ENCODE measurements around the gene DR1.

Gene DR1

DNA sequence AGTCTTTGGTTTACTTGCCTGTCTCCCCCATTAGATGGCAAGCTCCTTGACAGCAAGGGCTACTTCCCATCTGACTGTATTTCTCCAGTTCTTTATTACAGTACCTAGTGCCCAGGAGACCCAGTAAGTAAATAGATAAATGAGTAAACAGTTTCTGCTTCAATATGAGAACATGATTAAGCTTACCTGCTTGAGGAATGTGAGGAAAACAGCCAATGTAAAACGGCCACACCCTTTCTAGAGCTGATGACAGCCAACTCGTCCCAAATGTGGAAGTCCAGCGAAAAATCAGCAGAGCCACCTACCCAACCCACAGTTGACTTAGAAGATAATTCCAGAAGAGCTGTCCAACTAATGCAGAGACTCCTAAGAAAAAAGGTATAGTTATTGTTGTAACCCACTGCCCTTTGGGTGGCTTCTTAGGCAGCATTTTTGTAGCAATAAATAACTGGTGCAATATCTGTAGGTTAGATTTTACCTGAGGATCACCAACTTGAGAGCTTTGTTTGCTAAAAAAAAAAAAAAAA is 6.5 kb upstream of the DR1 start:
- DNase-seq (ENCODE audit: low spot score) (no peak), ATAC-seq (ENCODE audit: low read depth) (peak; percentile 8; the same call in 1 of the 3 replicates)
- H3K27ac ChIP-seq (ENCODE audit: poor library complexity, severe bottlenecking) = peak overlapping the region; percentile 78
- no peaks in the 10 kb centered on the region for H3K9me3 ChIP-seq (ENCODE audit: severe bottlenecking)
- H3K4me1 ChIP-seq (ENCODE audit: insufficient read depth, poor library complexity, severe bottlenecking) = peaks cover 24% of the 10 kb centered on the region
- no peaks in the 10 kb centered on the region for H3K27me3 ChIP-seq (ENCODE audit: insufficient read depth, poor library complexity, severe bottlenecking)
- TF ChIP-seq, protein P1, sequence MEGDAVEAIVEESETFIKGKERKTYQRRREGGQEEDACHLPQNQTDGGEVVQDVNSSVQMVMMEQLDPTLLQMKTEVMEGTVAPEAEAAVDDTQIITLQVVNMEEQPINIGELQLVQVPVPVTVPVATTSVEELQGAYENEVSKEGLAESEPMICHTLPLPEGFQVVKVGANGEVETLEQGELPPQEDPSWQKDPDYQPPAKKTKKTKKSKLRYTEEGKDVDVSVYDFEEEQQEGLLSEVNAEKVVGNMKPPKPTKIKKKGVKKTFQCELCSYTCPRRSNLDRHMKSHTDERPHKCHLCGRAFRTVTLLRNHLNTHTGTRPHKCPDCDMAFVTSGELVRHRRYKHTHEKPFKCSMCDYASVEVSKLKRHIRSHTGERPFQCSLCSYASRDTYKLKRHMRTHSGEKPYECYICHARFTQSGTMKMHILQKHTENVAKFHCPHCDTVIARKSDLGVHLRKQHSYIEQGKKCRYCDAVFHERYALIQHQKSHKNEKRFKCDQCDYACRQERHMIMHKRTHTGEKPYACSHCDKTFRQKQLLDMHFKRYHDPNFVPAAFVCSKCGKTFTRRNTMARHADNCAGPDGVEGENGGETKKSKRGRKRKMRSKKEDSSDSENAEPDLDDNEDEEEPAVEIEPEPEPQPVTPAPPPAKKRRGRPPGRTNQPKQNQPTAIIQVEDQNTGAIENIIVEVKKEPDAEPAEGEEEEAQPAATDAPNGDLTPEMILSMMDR (IDR thresholded peaks at IDR 0.05; ENCODE audit: poor library complexity, severe bottlenecking) = no peak
- no peak overlapping the region for H3K4me3 ChIP-seq (ENCODE audit: severe bottlenecking)
- peaks cover 16% of the 10 kb centered on the region; the same call in 1 of the 2 replicates for H3K36me3 ChIP-seq (ENCODE audit: low read depth)

DNA sequence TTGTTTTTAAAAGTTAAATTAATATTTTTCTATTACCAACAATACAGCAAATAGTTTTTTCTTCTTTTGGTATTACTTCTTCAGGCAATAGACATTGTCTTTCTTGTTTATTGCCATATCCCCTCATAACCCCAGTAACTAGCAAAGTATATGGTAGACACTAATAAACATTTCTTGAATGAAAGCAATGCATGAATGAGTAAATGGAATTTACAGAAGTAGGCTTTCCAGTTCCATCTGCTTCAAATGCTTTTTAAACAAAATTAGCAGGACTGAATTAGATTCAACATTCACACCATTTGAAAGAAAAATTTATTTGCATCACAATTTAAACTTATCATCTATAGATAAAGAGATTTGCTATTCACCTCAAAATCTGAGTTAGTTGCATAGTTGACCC is 5.6 kb upstream of the DR1 start:
- no peaks in the 10 kb centered on the region for H3K9me3 ChIP-seq (ENCODE audit: severe bottlenecking)
- H3K4me3 ChIP-seq (ENCODE audit: severe bottlenecking) = no peak overlapping the region
- H3K4me1 ChIP-seq (ENCODE audit: insufficient read depth, poor library complexity, severe bottlenecking) = peaks cover 24% of the 10 kb centered on the region
- no peaks in the 10 kb centered on the region for H3K27me3 ChIP-seq (ENCODE audit: insufficient read depth, poor library complexity, severe bottlenecking)
- no peak for ATAC-seq (ENCODE audit: low read depth)
- H3K27ac ChIP-seq (ENCODE audit: poor library complexity, severe bottlenecking) = no peak overlapping the region
- peaks cover 16% of the 10 kb centered on the region; the same call in 1 of the 2 replicates for H3K36me3 ChIP-seq (ENCODE audit: low read depth)
- no peak for DNase-seq (ENCODE audit: low spot score)
- TF ChIP-seq, protein P1 (IDR thresholded peaks at IDR 0.05; ENCODE audit: poor library complexity, severe bottlenecking) = no peak

DNA sequence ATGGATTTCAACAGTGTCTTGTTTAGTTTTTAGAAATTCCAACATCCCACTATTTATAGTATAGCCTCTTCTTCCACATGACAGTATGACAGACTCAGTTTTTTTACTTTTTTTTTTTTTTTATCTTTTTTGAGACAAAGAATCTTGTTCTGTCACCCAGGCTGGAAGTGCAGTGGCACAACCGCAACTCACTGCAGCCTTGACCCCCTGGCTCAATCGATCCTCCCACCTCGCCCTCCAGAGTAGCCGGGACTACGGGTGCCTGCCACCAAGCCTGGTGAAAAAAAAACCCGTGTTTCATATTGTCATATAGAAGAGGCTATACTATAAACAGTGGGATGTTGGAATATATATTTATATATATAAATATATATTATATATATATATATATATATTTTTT is 1.2 kb upstream of the DR1 start:
- H3K27ac ChIP-seq (ENCODE audit: poor library complexity, severe bottlenecking) = no peak overlapping the region
- H3K36me3 ChIP-seq (ENCODE audit: low read depth) = peaks cover 19% of the 10 kb centered on the region
- no peaks in the 10 kb centered on the region for H3K9me3 ChIP-seq (ENCODE audit: severe bottlenecking)
- ATAC-seq (ENCODE audit: low read depth) = no peak
- DNase-seq (ENCODE audit: low spot score) = no peak
- no peak overlapping the region for H3K4me3 ChIP-seq (ENCODE audit: severe bottlenecking)
- TF ChIP-seq, protein P1 (IDR thresholded peaks at IDR 0.05; ENCODE audit: poor library complexity, severe bottlenecking) = no peak
- H3K4me1 ChIP-seq (ENCODE audit: insufficient read depth, poor library complexity, severe bottlenecking) = peaks cover 15% of the 10 kb centered on the region
- no peaks in the 10 kb centered on the region for H3K27me3 ChIP-seq (ENCODE audit: insufficient read depth, poor library complexity, severe bottlenecking)

DNA sequence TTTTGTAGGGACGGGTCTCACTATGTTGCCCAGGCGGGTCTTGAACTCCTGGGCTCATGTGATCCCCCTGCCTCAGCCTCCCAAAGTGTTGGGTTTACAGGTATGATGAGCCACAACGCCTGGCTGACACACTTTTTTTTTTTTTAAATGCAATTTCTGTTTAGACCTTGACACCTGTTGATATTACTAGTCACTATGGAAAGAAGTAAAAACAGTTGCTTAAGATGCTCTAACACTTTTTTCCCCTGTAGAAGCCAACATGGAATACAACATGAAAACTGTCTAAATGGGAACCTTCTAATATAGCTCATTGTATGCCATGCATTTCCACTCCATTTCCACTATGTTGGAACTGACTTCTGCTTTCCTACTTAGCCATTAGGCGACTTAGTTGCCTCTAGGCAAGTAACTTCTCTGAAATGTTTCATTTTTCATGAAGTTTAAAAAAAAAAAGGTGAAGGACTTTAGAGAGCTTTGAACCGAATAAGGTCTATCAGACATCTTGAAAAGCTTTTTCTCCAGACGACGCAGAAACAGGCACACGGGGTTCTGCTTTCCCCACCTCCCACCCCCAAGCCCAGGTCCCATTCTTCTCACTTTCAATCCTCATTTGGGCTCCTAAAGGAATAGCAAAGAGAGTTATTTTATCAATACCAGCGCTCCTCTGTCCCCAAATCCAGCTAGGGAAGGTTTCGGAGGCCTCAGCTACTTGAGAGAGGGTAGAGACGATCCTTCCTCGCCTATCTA is 648 bp upstream of the DR1 start:
- DNase-seq (ENCODE audit: low spot score) (no peak), ATAC-seq (ENCODE audit: low read depth) (no peak; the same call in 2 of the 3 replicates)
- TF ChIP-seq, protein P1 (IDR thresholded peaks at IDR 0.05; ENCODE audit: poor library complexity, severe bottlenecking) = no peak
- peak overlapping the region; percentile 90 for H3K27ac ChIP-seq (ENCODE audit: poor library complexity, severe bottlenecking)
- H3K27me3 ChIP-seq (ENCODE audit: insufficient read depth, poor library complexity, severe bottlenecking) = no peaks in the 10 kb centered on the region
- H3K4me3 ChIP-seq (ENCODE audit: severe bottlenecking) = peak overlapping the region; percentile 89
- no peaks in the 10 kb centered on the region for H3K9me3 ChIP-seq (ENCODE audit: severe bottlenecking)
- H3K36me3 ChIP-seq (ENCODE audit: low read depth) = peaks cover 25% of the 10 kb centered on the region
- peaks cover 17% of the 10 kb centered on the region for H3K4me1 ChIP-seq (ENCODE audit: insufficient read depth, poor library complexity, severe bottlenecking)
